Inflammatory macrophage treated with lipopolysaccharide for 1 hour (primary cell): ENCODE data around the gene ALG12.

Experiments used
- DNase-seq, 2 donors: peaks; one replicate each; pipeline ENCODE4 v3.0.0-alpha.2; 2020 to 2022

The ALG12 gene

GRCh38 chr22:49886346-49887063 lies 31.7 kb downstream of the ALG12 start:
- no peak for DNase-seq

DNA sequence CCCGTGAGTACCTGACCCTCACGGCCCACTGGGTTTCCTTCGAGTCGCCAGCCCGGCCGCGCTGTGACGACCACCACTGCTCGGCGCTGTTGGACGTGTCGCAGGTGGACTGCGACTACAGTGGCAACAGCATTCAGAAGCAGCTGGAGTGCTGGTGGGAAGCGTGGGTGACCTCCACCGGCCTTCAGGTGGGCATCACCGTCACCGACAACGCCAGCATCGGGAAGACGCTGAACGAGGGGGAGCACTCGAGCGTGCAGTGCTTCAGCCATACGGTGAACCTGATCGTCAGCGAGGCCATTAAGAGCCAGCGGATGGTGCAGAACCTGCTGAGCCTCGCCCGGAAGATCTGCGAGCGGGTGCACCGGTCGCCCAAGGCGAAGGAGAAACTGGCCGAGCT lies 32.4 kb downstream of the ALG12 start:
- DNase-seq = no peak

DNA sequence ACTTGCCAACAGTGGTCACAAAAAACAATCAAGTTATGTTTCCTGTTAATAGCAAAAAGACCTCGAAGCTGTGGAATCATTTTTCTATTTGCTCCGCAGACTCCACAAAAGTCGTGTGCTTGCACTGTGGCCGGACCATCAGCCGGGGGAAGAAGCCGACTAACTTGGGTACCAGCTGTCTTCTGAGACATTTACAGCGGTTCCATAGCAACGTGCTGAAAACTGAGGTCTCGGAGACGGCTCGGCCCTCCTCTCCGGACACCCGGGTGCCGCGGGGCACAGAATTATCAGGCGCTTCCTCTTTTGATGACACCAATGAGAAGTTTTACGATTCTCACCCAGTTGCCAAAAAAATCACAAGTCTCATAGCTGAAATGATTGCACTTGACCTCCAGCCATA lies 33.0 kb downstream of the ALG12 start:
- no peak for DNase-seq

DNA sequence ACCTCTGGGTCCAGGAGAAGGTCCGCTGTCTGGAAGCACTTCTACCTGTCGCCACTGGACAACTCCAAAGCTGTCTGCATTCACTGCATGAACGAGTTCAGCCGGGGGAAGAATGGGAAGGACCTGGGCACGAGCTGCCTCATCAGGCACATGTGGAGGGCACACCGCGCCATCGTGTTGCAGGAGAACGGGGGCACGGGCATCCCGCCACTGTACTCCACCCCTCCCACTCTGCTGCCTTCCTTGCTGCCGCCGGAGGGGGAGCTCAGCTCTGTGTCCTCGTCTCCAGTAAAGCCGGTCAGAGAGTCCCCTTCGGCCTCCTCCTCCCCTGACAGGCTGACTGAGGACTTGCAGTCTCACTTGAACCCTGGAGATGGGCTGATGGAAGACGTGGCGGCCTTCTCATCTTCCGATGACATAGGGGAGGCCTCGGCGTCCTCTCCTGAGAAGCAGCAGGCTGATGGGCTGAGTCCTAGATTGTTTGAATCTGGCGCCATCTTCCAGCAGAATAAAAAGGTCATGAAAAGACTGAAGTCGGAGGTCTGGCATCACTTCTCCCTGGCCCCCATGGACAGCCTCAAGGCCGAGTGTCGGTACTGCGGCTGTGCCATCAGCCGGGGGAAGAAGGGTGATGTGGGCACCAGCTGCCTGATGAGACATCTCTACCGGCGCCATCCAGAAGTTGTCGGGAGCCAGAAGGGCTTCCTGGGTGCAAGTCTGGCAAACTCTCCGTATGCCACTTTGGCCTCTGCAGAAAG lies 33.6 kb downstream of the ALG12 start:
- no peak for DNase-seq

GRCh38 chr22:49884075-49884474 lies 34.2 kb downstream of the ALG12 start:
- no peak for DNase-seq

DNA sequence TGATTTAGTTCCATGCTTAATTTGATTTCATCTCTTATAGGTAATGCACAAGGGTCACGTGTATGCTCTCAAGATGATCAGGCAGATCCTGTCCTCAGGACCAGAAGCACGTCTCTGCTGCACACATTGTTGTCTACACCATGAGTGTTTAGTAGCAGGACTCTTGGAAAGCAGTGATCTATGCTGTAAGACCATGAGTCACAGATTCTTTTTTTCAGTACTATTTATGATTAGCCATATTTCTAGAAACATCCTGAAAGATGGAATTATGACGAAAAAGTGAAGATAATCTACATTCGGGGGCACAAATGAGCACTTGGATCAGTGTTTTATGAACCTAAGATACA lies 35.0 kb downstream of the ALG12 start:
- no peak for DNase-seq

GRCh38 chr22:49882519-49883293 lies 35.5 kb downstream of the ALG12 start:
- no peak for DNase-seq

DNA sequence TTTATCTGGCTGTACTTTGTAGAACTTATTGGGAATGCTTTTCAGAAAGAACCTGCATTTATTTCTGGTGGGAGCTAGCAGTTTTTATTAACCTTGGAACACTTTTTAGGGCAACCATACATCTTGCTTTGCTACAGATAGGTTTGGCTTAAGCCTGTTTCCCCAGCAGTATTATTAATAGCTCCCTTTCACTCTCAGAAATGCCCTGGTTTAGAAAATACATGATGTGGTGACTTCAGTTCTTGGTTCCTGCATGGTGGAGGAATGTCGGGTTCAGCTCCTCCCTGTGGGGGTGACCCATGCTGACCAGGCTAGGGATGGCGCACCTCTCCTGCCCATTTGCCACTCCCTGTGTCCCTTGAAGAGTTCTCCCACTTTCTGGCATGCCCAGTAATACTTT lies 36.4 kb downstream of the ALG12 start:
- DNase-seq = no peak

DNA sequence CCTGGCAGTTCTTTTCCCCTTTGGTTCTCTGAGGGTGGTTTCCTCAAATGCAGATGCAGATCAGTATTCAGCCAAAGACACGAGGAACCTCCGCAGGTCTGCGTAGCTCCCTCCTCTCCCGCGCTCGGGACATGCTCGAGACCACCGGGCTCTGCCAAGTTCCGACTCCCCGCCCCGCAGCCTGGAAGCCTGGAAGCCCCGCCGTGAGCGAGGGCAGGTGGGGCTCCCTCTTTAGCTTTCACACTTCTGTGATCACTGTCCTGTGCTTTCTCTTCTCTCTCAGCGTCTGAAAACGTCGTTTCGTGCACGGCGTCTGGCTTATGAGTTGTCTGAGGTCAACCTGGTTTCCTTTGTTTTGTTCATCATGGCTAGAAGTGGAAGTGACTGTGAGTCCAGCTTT lies 38.0 kb downstream of the ALG12 start:
- no peak for DNase-seq

DNA sequence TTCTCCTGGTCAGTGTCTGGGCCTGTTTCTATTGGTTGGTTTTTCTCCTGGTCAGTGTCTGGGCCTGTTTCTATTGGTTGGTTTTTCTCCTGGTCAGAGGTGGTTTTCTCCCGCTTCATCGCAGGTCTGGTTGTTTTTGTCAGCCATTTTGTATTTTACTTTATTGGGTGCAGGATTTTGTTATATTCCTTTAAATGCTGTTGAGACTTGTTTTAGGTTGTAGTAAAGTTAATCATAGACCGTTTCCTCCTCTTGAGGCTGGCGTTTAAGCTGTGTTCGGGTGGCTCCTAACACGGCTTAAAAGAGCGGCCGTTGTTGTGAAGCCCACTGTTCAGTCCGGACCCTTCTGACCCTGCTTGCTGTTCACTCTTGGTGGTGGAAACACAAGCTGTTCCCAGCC lies 38.4 kb downstream of the ALG12 start:
- no peak for DNase-seq

DNA sequence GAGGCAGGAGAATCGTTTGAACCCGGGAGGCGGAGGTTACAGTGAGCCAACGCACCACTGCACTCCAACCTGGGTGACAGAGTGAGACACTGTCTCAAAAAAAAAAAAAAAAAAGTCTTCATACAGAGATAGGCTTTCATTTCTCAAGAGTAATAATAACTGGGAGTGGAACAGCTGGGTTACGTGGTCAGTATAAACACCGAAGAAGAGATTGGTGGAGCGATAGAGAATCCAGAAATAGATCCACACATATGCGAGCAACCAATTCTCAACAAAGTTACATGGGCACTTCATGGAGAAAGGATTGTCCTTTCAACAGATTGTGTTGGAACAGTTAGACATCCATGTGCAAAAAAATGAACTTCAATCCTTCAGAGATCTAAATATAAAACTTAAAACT lies 40.0 kb downstream of the ALG12 start:
- DNase-seq = no peak

DNA sequence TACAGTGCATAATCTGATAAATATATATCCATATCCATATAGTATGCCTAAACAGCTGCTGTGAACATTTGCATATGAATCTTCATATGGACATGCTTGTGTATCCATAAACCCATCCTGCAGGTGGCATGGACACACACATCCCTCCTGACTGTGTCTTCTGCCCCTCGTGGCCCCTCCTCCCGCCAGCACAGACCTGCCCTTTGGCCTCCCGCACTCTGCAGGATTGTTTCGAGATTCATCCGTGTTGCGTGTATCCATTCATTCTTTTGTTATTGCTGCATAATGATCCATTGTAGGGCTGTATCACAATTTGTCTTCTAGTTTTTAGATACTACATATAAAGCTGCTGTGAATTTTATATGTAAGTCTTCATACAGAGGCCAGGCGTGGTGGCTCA lies 40.6 kb downstream of the ALG12 start:
- no peak for DNase-seq

- no peak for DNase-seq
Measured at GRCh38 chr22:49873228-49873940, 44.9 kb downstream of the ALG12 start.

- DNase-seq = no peak
Measured at GRCh38 chr22:49872347-49872746, 45.9 kb downstream of the ALG12 start.

DNA sequence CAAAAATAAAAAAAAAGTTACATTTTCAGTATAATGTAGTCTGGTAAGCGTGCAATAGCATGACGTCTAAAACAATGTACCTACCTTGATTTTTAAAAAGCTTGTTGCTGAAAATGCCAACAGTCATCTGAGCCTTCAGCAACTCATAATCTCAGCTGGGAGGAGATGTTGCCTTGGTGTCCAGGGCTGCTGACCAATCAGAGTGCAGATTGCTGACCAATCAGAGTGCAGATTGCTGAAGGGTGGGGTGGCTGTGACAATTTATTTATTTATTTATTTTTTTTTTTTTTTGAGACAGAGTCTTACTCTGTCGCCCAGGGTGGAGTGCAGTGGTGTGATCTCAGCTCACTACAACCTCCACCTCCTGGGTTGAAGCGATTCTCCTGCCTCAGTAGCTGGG lies 46.8 kb downstream of the ALG12 start:
- no peak for DNase-seq

DNA sequence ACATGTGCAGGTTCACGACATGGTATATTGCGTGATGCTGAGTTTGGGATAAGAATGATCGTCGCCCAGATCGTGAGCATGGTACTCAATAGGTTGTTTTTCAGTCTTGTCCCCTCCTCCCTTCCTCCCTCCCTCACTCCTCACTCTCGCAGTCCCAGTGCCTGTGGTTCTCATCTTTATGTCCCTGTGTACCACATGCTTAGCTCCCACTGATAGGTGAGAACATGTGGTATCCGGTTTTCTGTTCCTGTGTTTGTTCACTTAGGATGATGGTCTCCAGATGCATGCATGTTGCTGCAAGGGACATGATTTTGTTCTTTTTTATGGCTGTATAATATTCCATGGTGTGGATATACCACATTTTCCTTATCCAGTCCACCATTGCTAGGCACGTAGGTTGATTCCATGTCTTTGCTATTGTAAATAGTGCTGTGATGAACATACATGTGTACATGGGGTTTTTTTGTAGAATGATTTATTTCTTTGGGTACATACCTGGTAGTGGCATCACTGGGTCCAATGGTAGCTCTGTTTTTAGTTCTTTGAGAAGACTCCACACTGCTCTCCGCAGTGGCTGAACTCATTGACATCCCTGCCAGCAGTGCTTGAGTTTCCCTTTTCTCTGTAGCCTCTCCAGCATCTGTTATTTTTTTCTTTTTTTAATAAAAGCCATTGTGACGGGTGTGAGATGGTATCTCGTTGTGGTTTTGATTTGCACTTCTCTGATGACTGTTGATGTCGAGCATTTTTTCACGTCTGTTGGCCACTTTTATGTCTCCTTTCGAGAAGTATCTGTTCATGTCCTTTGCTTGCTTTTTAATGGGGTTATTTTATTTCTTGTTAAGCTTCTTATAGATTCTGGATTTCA lies 48.2 kb downstream of the ALG12 start:
- no peak for DNase-seq

- DNase-seq = no peak
Measured at GRCh38 chr22:49869086-49869830, 49.0 kb downstream of the ALG12 start.

GRCh38 chr22:49867303-49868265 lies 50.7 kb downstream of the ALG12 start:
- DNase-seq = no peak

DNA sequence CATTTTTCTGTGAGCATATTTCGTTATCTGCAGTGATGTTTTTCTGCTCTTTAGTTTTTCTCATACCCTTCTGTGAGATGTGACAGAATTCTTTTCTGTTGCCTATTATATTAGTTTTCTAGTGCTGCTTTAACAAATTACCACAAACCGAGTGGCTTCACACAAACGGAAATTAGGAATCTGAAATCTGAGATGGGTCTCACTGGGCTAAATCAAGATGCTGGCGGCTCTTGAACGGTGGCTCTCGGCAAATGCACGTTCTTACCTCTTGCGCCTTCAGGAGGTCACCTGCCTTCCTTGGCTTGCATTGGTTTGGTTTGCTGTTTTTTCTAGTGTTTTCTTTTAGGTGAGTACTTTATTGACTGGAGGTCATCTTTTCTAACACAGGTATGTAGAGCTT lies 51.6 kb downstream of the ALG12 start:
- DNase-seq = no peak

GRCh38 chr22:49866134-49866533 lies 52.1 kb downstream of the ALG12 start:
- no peak for DNase-seq
